Measurements from ENCODE around the gene RPA1. TPM values are rescaled to one million over a fixed set of nuclear protein-coding genes. Genes with fewer than 3 reads are reported as not detected.

Gene RPA1
- total RNA-seq, 1 experiment from 2014 or later, result 60.3 TPM

GRCh38 chr17:1783834-1784611 lies 45.8 kb upstream of the RPA1 start:
- POLR2A ChIA-PET, result interaction anchor here (0.6 to 5.3 kb wide), 15 partner anchors 9 to 210 kb away, joined by 3 to 41 read pairs (median 7); partner anchors contain the start of genes RPA1, SMYD4 and WDR81
- CTCF ChIA-PET, result interaction anchor here (0.6 to 14.6 kb wide), 20 partner anchors 9 to 210 kb away, joined by 3 to 211 read pairs (median 4); partner anchors contain the start of genes SERPINF1 and WDR81
- Mint-ChIP-seq H3K9me3 (ENCODE audit: unreplicated experiment) (no peaks in the 10 kb centered on the region), H3K36me3 (ENCODE audit: insufficient read depth, unreplicated experiment) (peaks cover 46% of the 10 kb centered on the region), H3K4me3 (ENCODE audit: unreplicated experiment) (no peak overlapping the region), H3K27me3 (ENCODE audit: insufficient read depth, unreplicated experiment) (no peaks in the 10 kb centered on the region), H3K27ac (ENCODE audit: low read depth, unreplicated experiment) (peak overlapping the region; percentile 79), H3K4me1 (ENCODE audit: insufficient read depth, unreplicated experiment) (peaks cover 28% of the 10 kb centered on the region)
- TF ChIP-seq CTCF (IDR thresholded peaks at IDR 0.05; ENCODE audit: unreplicated experiment), result peak; percentile 74
- no TSS peak for BruUV-seq (replicated peaks)
- intact Hi-C loops (cut with micrococcal nuclease), result loop anchor here (1.0 to 2.0 kb wide), 3 partner anchors 53 to 115 kb away; no protein-coding TSS in a partner anchor
- peak; percentile 62 for DNase-seq (ENCODE audit: unreplicated experiment)

- intact Hi-C loops (cut with micrococcal nuclease), result loop anchor here (2.0 kb wide), 2 partner anchors 55 to 117 kb away; no protein-coding TSS in a partner anchor
- POLR2A ChIA-PET, result interaction anchor here (0.6 to 5.3 kb wide), 5 partner anchors 14 to 71 kb away, joined by 4 to 41 read pairs (median 7); partner anchors contain the start of gene SMYD4
- no peak overlapping the region for H3K4me3 Mint-ChIP-seq (ENCODE audit: unreplicated experiment)
Measured at GRCh38 chr17:1785930-1786329, 43.9 kb upstream of the RPA1 start.

GRCh38 chr17:1786708-1787107 lies 43.1 kb upstream of the RPA1 start:
- peaks cover 38% of the 10 kb centered on the region for H3K36me3 Mint-ChIP-seq (ENCODE audit: insufficient read depth, unreplicated experiment)
- H3K4me3 Mint-ChIP-seq (ENCODE audit: unreplicated experiment), result no peak overlapping the region
- intact Hi-C loops (cut with micrococcal nuclease), result no loop called here
- no peaks in the 10 kb centered on the region for H3K27me3 Mint-ChIP-seq (ENCODE audit: insufficient read depth, unreplicated experiment)
- H3K4me1 Mint-ChIP-seq (ENCODE audit: insufficient read depth, unreplicated experiment), result peaks cover 23% of the 10 kb centered on the region
- CTCF ChIA-PET, result interaction anchor here (14.6 kb wide), 1 partner anchor 66 kb away, joined by 211 read pairs; the partner anchor contains the start of gene WDR81
- no peak for DNase-seq (ENCODE audit: unreplicated experiment)
- POLR2A ChIA-PET, result interaction anchor here (0.7 to 5.3 kb wide), 12 partner anchors 9 to 137 kb away, joined by 3 to 44 read pairs (median 7); partner anchors contain the start of genes RILP and SMYD4
- peak overlapping the region; percentile 70 for H3K27ac Mint-ChIP-seq (ENCODE audit: low read depth, unreplicated experiment)
- no peak for TF ChIP-seq CTCF (IDR thresholded peaks at IDR 0.05; ENCODE audit: unreplicated experiment)
- no TSS peak for BruUV-seq (replicated peaks)
- H3K9me3 Mint-ChIP-seq (ENCODE audit: unreplicated experiment), result no peaks in the 10 kb centered on the region

More at GRCh38 chr17:1785930-1786329, 43.9 kb upstream of the RPA1 start:
- TF ChIP-seq CTCF (IDR thresholded peaks at IDR 0.05; ENCODE audit: unreplicated experiment), result no peak
- no TSS peak for BruUV-seq (replicated peaks)
- H3K27me3 Mint-ChIP-seq (ENCODE audit: insufficient read depth, unreplicated experiment), result no peaks in the 10 kb centered on the region
- no peak overlapping the region for H3K27ac Mint-ChIP-seq (ENCODE audit: low read depth, unreplicated experiment)
- CTCF ChIA-PET, result interaction anchor here (14.6 kb wide), 1 partner anchor 66 kb away, joined by 211 read pairs; the partner anchor contains the start of gene WDR81
- peaks cover 23% of the 10 kb centered on the region for H3K4me1 Mint-ChIP-seq (ENCODE audit: insufficient read depth, unreplicated experiment)
- peaks cover 42% of the 10 kb centered on the region for H3K36me3 Mint-ChIP-seq (ENCODE audit: insufficient read depth, unreplicated experiment)
- DNase-seq (ENCODE audit: unreplicated experiment), result no peak
- no peaks in the 10 kb centered on the region for H3K9me3 Mint-ChIP-seq (ENCODE audit: unreplicated experiment)

- no TSS peak for BruUV-seq (replicated peaks)
- Mint-ChIP-seq H3K9me3 (ENCODE audit: unreplicated experiment) (no peaks in the 10 kb centered on the region), H3K4me1 (ENCODE audit: insufficient read depth, unreplicated experiment) (peaks cover 23% of the 10 kb centered on the region), H3K4me3 (ENCODE audit: unreplicated experiment) (peak overlapping the region; percentile 19), H3K27me3 (ENCODE audit: insufficient read depth, unreplicated experiment) (no peaks in the 10 kb centered on the region), H3K36me3 (ENCODE audit: insufficient read depth, unreplicated experiment) (peaks cover 31% of the 10 kb centered on the region), H3K27ac (ENCODE audit: low read depth, unreplicated experiment) (peak overlapping the region; percentile 70)
- POLR2A ChIA-PET, result interaction anchor here (0.7 to 5.3 kb wide), 19 partner anchors 8 to 138 kb away, joined by 3 to 44 read pairs (median 4); partner anchors contain the start of genes RILP and TLCD2
- peak; percentile 88 for DNase-seq (ENCODE audit: unreplicated experiment)
- CTCF ChIA-PET, result interaction anchor here (0.7 to 14.6 kb wide), 2 partner anchors 67 to 73 kb away, joined by 3 to 211 read pairs; partner anchors contain the start of gene WDR81
- TF ChIP-seq CTCF (IDR thresholded peaks at IDR 0.05; ENCODE audit: unreplicated experiment), result no peak
- intact Hi-C loops (cut with micrococcal nuclease), result no loop called here
Measured at GRCh38 chr17:1787301-1787902, 42.4 kb upstream of the RPA1 start.
